Adrenal gland (tissue), 12 donors: ENCODE results near the gene FMO4. TPM values are rescaled to one million over a fixed set of nuclear protein-coding genes. Genes with fewer than 3 reads are reported as not detected.
"Not testable (repeated sequence)": the region's sequence is repeated elsewhere in the genome, so short reads cannot be mapped to it uniquely, and the experiment has no call there.

Experiments used
- DNase-seq, 7 donors: peaks; one replicate each; pipeline ENCODE4 v3.0.0-alpha.2; 2019 to 2020
- H3K27ac ChIP-seq, 5 donors: fragments of 200-600 bp; sonication (generic) in 4 of 5; 1 replicate in 3 of 5; 2 replicates in 2 of 5; pipeline versions ENCODE4 v1.5.1 to v1.8.0; 2016 to 2020; ENCODE audit warnings: mild to moderate bottlenecking in 1 of 5
- H3K27me3 ChIP-seq: fragments of 200-600 bp; 2 replicates; pipeline ENCODE4 v1.8.0; 2021
- H3K36me3 ChIP-seq, 2 donors: fragments of 200-600 bp; replicated peaks in 1 of 2; 1 replicate in 1 of 2; 2 replicates in 1 of 2; pipeline versions ENCODE4 v1.5.1 to v1.8.0; 2018 to 2022
- H3K4me1 ChIP-seq, 2 donors: fragments of 200-600 bp; replicated peaks in 1 of 2; 1 replicate in 1 of 2; 2 replicates in 1 of 2; pipeline versions ENCODE4 v1.5.1 to v1.8.0; 2018 to 2021
- H3K4me3 ChIP-seq, 4 donors: fragments of 200-600 bp; sonication (generic) in 3 of 4; one replicate each; pipeline ENCODE4 v1.5.1; 2016 to 2018
- H3K9me3 ChIP-seq, 3 donors: fragments of 200-600 bp; sonication (generic) in 1 of 3; replicated peaks in 1 of 3; 1 replicate in 2 of 3; 2 replicates in 1 of 3; pipeline versions ENCODE4 v1.5.1 to v1.8.0; 2016 to 2021
- POLR2A ChIP-seq, 2 donors: fragments of 450-650 bp; IDR thresholded peaks; one replicate each; pipeline ENCODE4 v1.6.1; 2017; ENCODE audit warnings: antibody characterized with exemption in 2 of 2, mild to moderate bottlenecking in 2 of 2, moderate library complexity in 1 of 2
- WGBS, 4 donors: extraction: QIAGEN DNeasy Blood & Tissue Kit in 2 of 4; methylation state at CpG; one replicate each; pipeline versions ENCODE4 v1.1.5 to v1.1.7; 2013 to 2017; 5-methylcytosine and 5-hydroxymethylcytosine counted together
- intact Hi-C, 2 donors: fragments of 100-400 bp; cut with DNase I; formaldehyde crosslinking; loops; one replicate each; pipeline versions ENCODE4 v1.14.1 to v1.15.0; 2022 to 2023
- polyA plus RNA-seq, 3 donors: library from polyadenylated mRNA; stranded (reverse); fragments of 200-250 nt in 2 of 3; fragments of 350-450 nt in 1 of 3; fragmentation: Illumina TruSeq in 1 of 3; extraction: RNeasy Lipid Tissue Mini Kit (QIAGEN cat#74804) in 1 of 3; gene quantifications; one replicate each; pipeline ENCODE4 v1.2.3, GENCODE V29; 2013 to 2014
- small RNA-seq, 2 donors: library from RNA; depleted of rRNA; stranded (forward); fragments of <200 nt; gene quantifications; one replicate each; pipeline ENCODE3, GENCODE V24; 2016
- total RNA-seq, 9 donors: library from RNA; depleted of rRNA in 4 of 9; stranded (reverse); fragments of >200 nt in 4 of 9; fragments of 120-200 nt in 1 of 9; fragmentation: NEBNext Ultra II Directional in 1 of 9; extraction: Animal tissue kit (Norgen Biotek cat#: 25700) in 1 of 9; gene quantifications; one replicate each; pipeline versions ENCODE4 v1.1.0 to v1.2.4, GENCODE V29; 2013 to 2023
- TF ChIP-seq, protein P1 (sequence below), 6 experiments: fragments of 450-650 bp in 4 of 6; fragments of 200-600 bp in 2 of 6; sonication (generic) in 1 of 6; IDR thresholded peaks; 1 replicate in 5 of 6; 2 replicates in 1 of 6; pipeline versions ENCODE4 v1.5.1 to v1.8.0; 2016 to 2021; ENCODE audit warnings: antibody characterized with exemption in 6 of 6, mild to moderate bottlenecking in 2 of 6, moderate library complexity in 1 of 6
- donor health status: healthy with polysubstance abuse.
- donor health status: Bipolar disorder and iron deficiency.
- donor health status: DM: yes; HTN: yes; CAD: no.
- donor health status: DM: no; HTN: no; CAD: no.
- donor health status: DM: no; HTN: no; CAD: no.
- donor health status: DM: yes; HTN: yes; CAD: no.

The FMO4 gene
- total and polyA plus RNA-seq, 12 donors, result 1.7 to 11.4 (median 3.8) TPM

DNA sequence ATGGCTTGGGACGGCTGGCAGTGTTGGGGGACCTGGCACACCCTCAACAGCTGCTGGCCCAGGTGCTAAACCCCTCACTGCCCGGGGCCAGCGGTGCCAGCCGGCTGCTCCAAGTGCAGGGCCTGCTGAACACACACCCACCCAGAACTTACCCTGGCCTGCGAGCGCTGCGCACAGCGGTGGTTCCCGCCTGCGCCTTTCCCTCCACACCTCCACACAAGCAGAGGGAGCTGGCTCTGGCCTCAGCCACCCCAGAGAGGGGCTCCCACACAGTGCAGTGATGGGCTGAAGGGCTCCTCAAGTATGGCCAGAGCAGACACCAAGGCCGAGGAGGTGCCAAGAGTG lies 67.9 kb downstream of the FMO4 start:
- DNase-seq, result no peak
- TF ChIP-seq, protein P1, sequence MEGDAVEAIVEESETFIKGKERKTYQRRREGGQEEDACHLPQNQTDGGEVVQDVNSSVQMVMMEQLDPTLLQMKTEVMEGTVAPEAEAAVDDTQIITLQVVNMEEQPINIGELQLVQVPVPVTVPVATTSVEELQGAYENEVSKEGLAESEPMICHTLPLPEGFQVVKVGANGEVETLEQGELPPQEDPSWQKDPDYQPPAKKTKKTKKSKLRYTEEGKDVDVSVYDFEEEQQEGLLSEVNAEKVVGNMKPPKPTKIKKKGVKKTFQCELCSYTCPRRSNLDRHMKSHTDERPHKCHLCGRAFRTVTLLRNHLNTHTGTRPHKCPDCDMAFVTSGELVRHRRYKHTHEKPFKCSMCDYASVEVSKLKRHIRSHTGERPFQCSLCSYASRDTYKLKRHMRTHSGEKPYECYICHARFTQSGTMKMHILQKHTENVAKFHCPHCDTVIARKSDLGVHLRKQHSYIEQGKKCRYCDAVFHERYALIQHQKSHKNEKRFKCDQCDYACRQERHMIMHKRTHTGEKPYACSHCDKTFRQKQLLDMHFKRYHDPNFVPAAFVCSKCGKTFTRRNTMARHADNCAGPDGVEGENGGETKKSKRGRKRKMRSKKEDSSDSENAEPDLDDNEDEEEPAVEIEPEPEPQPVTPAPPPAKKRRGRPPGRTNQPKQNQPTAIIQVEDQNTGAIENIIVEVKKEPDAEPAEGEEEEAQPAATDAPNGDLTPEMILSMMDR (IDR thresholded peaks at IDR 0.05), result no peak
- no peak for TF ChIP-seq POLR2A (IDR thresholded peaks at IDR 0.05)
- Histone ChIP-seq H3K4me3 (no peak overlapping the region), H3K36me3 (no peaks in the 10 kb centered on the region), H3K9me3 (no peaks in the 10 kb centered on the region), H3K4me1 (no peaks in the 10 kb centered on the region), H3K27me3 (no peaks in the 10 kb centered on the region), H3K27ac (no peak overlapping the region)
- 86 to 93% (median 90%) methylated on average over 5 to 11 of the region's 11 CpGs for WGBS, 4 donors
- intact Hi-C loops, result no loop called here

DNA sequence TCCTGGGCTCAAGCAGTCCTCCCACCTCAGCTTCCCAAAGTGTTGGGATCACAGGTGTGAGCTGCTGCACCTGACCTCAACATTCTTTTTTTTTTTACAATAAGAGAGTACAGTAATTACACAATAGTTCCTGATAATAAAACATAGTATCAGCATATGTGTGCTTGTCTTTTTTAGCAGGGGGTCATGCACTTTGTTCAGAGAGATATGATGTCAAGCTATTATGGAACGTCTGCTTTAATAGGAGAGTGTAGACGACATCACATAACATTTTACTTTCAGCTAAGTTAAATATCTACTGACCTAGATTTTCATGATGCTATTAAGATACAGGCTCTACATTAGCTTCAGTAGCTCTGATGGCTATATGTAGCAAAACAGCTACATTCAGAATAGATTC lies 70.5 kb downstream of the FMO4 start:
- no peaks in the 10 kb centered on the region for H3K27me3 ChIP-seq
- no peak overlapping the region for H3K4me3 ChIP-seq
- TF ChIP-seq, protein P1 (IDR thresholded peaks at IDR 0.05), result no peak
- TF ChIP-seq POLR2A (IDR thresholded peaks at IDR 0.05), result no peak
- no peaks in the 10 kb centered on the region for H3K36me3 ChIP-seq
- 38 to 78% (median 61%) methylated on average over 2 of the region's 2 CpGs for WGBS, 4 donors
- no peak overlapping the region for H3K27ac ChIP-seq
- H3K9me3 ChIP-seq, result no peaks in the 10 kb centered on the region
- no peak for DNase-seq
- H3K4me1 ChIP-seq, result no peaks in the 10 kb centered on the region
- intact Hi-C loops, result no loop called here

DNA sequence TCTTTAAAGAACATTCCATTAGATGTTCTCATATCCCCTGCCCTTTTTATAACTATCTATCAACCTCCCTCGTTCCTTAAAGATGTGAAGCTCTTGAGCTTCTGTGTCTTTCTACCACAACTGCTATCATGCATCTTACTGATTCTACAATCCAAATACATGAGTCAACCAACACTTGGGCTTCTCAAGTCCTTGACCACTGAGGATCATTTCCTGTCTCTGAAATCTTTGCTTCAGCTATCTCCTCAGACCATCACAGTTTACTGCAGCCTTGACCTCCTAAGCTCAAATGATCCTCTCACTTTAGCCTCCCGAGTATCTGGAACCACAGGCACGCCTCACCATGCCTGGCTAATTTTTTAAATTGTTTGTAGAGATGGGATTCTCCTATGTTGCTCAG lies 75.2 kb downstream of the FMO4 start:
- Histone ChIP-seq H3K36me3 (no peaks in the 10 kb centered on the region), H3K4me1 (no peaks in the 10 kb centered on the region), H3K9me3 (no peaks in the 10 kb centered on the region), H3K27me3 (no peaks in the 10 kb centered on the region), H3K4me3 (no peak overlapping the region), H3K27ac (no peak overlapping the region)
- DNase-seq, result no peak
- 64 to 86% (median 69%) methylated on average over 3 of the region's 3 CpGs for WGBS, 4 donors
- intact Hi-C loops, result no loop called here
- TF ChIP-seq POLR2A (IDR thresholded peaks at IDR 0.05), result no peak
- TF ChIP-seq, protein P1 (IDR thresholded peaks at IDR 0.05), result no peak

- 98 to 100% (median 100%) methylated on average over 1 of the region's 1 CpG for WGBS, 4 donors
- H3K9me3 ChIP-seq, intact Hi-C loops, H3K36me3 ChIP-seq, H3K27ac ChIP-seq, DNase-seq, H3K4me1 ChIP-seq, H3K27me3 ChIP-seq, H3K4me3 ChIP-seq: not testable (repeated sequence)
These were observed 76.8 kb downstream of the FMO4 start for GRCh38 chr1:171390740-171391139.

Small RNAs within 50 kb of the gene (small RNA-seq; reads per million reads assigned to genes)
- 0 reads per million in 2 donors for gene SRP14P4

Other genes starting within 250 kb of the FMO4 start
- 10 to 100 TPM in 7 of 9 donors, 1 to 10 TPM in 1, under 1 TPM in 1; 0.22 to 34.6 (median 15.5) TPM for gene FMO3, start 223.3 kb upstream of the FMO4 start, total RNA-seq
- gene FMO3, start 223.3 kb upstream of the FMO4 start, polyA plus RNA-seq, result 1 to 10 TPM; 4.5 to 9.3 (median 5.5) TPM
- 100 to 1,000 TPM in 1 of 9 donors, 10 to 100 TPM in 7, under 1 TPM in 1; 0.72 to 149 (median 65.4) TPM for gene FMO2, start 128.9 kb upstream of the FMO4 start, total RNA-seq
- gene FMO2, start 128.9 kb upstream of the FMO4 start, polyA plus RNA-seq, result 10 to 100 TPM; 14.0 to 29.8 (median 24.3) TPM
- 10 to 100 TPM in 2 of 9 donors, 1 to 10 TPM in 7; 1.0 to 13.5 (median 7.4) TPM for gene FMO1, start 65.7 kb upstream of the FMO4 start, total RNA-seq
- gene FMO1, start 65.7 kb upstream of the FMO4 start, polyA plus RNA-seq, result 1 to 10 TPM; 1.4 to 5.6 (median 2.5) TPM
- gene PRRC2C, start 171.3 kb downstream of the FMO4 start, total RNA-seq, result 100 to 1,000 TPM in 2 of 9 donors, 10 to 100 TPM in 7; 47.8 to 103 (median 66.1) TPM
- 10 to 100 TPM; 44.4 to 64.4 (median 46.5) TPM for gene PRRC2C, start 171.3 kb downstream of the FMO4 start, polyA plus RNA-seq